Spleen (tissue), 7 donors: Measurements from ENCODE around the gene ACKR3.

Experiments used
- CTCF ChIP-seq, 11 experiments: fragments of 200-600 bp in 7 of 11; fragments of 450-650 bp in 4 of 11; sonication (generic) in 4 of 11; IDR thresholded peaks in 8 of 11; conservative IDR thresholded peaks in 3 of 11; 1 replicate in 7 of 11; 2 replicates in 4 of 11; pipeline versions ENCODE4 v1.4.0 to v1.8.0; 2016 to 2021; ENCODE audit warnings: antibody characterized with exemption in 11 of 11, inconsistent platforms in 4 of 11, mild to moderate bottlenecking in 1 of 11
- POLR2A ChIP-seq, 3 donors: fragments of 450-650 bp; IDR thresholded peaks; one replicate each; pipeline ENCODE4 v1.5.1; 2017; ENCODE audit warnings: antibody characterized with exemption in 3 of 3, mild to moderate bottlenecking in 1 of 3
- donor health status: DM: no; HTN: no; CAD: no; lungs with moderate emphysema.
- donor health status: DM: no; HTN: no; CAD: no.
- donor health status: DM: no; HTN: no; CAD: no.

DNA sequence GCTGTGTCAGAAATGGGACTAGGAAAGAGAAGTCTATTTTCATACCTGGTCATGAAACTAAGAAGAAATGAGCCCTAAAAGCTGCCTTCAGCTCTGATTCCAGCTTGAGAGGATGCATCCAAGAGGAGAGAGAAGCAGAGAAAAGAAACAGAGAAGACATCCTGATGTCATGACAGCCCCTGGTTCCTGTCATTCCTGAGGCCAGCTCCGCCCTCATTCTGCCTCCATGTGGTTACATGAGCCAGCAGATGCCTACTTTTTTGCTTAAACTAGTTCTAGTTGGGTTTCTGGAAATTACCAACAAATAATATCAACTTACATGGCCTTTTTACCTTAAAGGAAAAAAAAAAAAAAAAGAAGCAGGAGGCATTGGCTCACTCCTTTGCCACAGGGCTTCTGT lies 14.1 kb upstream of the ACKR3 start:
- TF ChIP-seq CTCF (IDR thresholded peaks at IDR 0.05 in 8 of 11, conservative IDR thresholded peaks at IDR 0.05 in 3 of 11) (no peak), POLR2A (IDR thresholded peaks at IDR 0.05) (no peak)
